Measurements from ENCODE around the gene SLCO1B1. TPM values are rescaled to one million over a fixed set of nuclear protein-coding genes. Genes with fewer than 3 reads are reported as not detected.

SLCO1B1 gene
- total RNA-seq, 1 donor = not detected

GRCh38 chr12:21155522-21156351, 24.7 kb downstream of the SLCO1B1 start:
- Histone ChIP-seq H3K27me3 (ENCODE audit: insufficient read depth, low read length) (no peaks in the 10 kb centered on the region), H3K4me1 (ENCODE audit: insufficient read depth, low read length) (no peaks in the 10 kb centered on the region), H3K4me2 (ENCODE audit: insufficient read depth, low read length) (no peak overlapping the region), H3K9me3 (ENCODE audit: low read depth, low read length) (no peaks in the 10 kb centered on the region), H3K36me3 (ENCODE audit: insufficient read depth, low read length) (no peaks in the 10 kb centered on the region), H2AFZ (ENCODE audit: low read length) (no peak overlapping the region), H3K79me2 (ENCODE audit: insufficient read depth, low read length) (no peaks in the 10 kb centered on the region), H3K4me3 (ENCODE audit: insufficient read depth, low read length) (no peak overlapping the region), H3K27ac (ENCODE audit: low read depth, low read length) (no peak overlapping the region), H4K20me1 (ENCODE audit: insufficient read depth, low read length) (no peaks in the 10 kb centered on the region)
- TF ChIP-seq CTCF (IDR thresholded peaks at IDR 0.05; ENCODE audit: extremely low read depth, low read depth, low read length) = no peak
- no peak for DNase-seq (ENCODE audit: insufficient read length, low spot score, missing footprints)

- TF ChIP-seq CTCF (IDR thresholded peaks at IDR 0.05; ENCODE audit: extremely low read depth, low read depth, low read length) = no peak
- no peaks in the 10 kb centered on the region for H3K4me1 ChIP-seq (ENCODE audit: insufficient read depth, low read length)
- H2AFZ ChIP-seq (ENCODE audit: low read length) = no peak overlapping the region
- no peaks in the 10 kb centered on the region for H3K9me3 ChIP-seq (ENCODE audit: low read depth, low read length)
- no peaks in the 10 kb centered on the region for H3K79me2 ChIP-seq (ENCODE audit: insufficient read depth, low read length)
- H3K4me3 ChIP-seq (ENCODE audit: insufficient read depth, low read length) = no peak overlapping the region
- DNase-seq (ENCODE audit: insufficient read length, low spot score, missing footprints) = no peak
- no peak overlapping the region for H3K27ac ChIP-seq (ENCODE audit: low read depth, low read length)
- H3K36me3 ChIP-seq (ENCODE audit: insufficient read depth, low read length) = no peaks in the 10 kb centered on the region
- no peaks in the 10 kb centered on the region for H4K20me1 ChIP-seq (ENCODE audit: insufficient read depth, low read length)
- no peak overlapping the region for H3K4me2 ChIP-seq (ENCODE audit: insufficient read depth, low read length)
- no peaks in the 10 kb centered on the region for H3K27me3 ChIP-seq (ENCODE audit: insufficient read depth, low read length)
These were observed 34.1 kb downstream of the SLCO1B1 start for GRCh38 chr12:21165048-21165447.

- no peak overlapping the region for H3K27ac ChIP-seq (ENCODE audit: low read depth, low read length)
- H3K4me2 ChIP-seq (ENCODE audit: insufficient read depth, low read length) = no peak overlapping the region
- H2AFZ ChIP-seq (ENCODE audit: low read length) = no peak overlapping the region
- peak; percentile 80 for TF ChIP-seq CTCF (IDR thresholded peaks at IDR 0.05; ENCODE audit: extremely low read depth, low read depth, low read length)
- no peaks in the 10 kb centered on the region for H4K20me1 ChIP-seq (ENCODE audit: insufficient read depth, low read length)
- no peaks in the 10 kb centered on the region for H3K36me3 ChIP-seq (ENCODE audit: insufficient read depth, low read length)
- no peak overlapping the region for H3K4me3 ChIP-seq (ENCODE audit: insufficient read depth, low read length)
- no peaks in the 10 kb centered on the region for H3K27me3 ChIP-seq (ENCODE audit: insufficient read depth, low read length)
- H3K4me1 ChIP-seq (ENCODE audit: insufficient read depth, low read length) = no peaks in the 10 kb centered on the region
- H3K79me2 ChIP-seq (ENCODE audit: insufficient read depth, low read length) = no peaks in the 10 kb centered on the region
- DNase-seq (ENCODE audit: insufficient read length, low spot score, missing footprints) = peak; percentile 5
- no peaks in the 10 kb centered on the region for H3K9me3 ChIP-seq (ENCODE audit: low read depth, low read length)
These were observed 39.0 kb downstream of the SLCO1B1 start for GRCh38 chr12:21169878-21170472.

- no peaks in the 10 kb centered on the region for H3K36me3 ChIP-seq (ENCODE audit: insufficient read depth, low read length)
- H3K79me2 ChIP-seq (ENCODE audit: insufficient read depth, low read length) = no peaks in the 10 kb centered on the region
- no peak overlapping the region for H3K27ac ChIP-seq (ENCODE audit: low read depth, low read length)
- no peak overlapping the region for H2AFZ ChIP-seq (ENCODE audit: low read length)
- no peaks in the 10 kb centered on the region for H3K9me3 ChIP-seq (ENCODE audit: low read depth, low read length)
- H3K4me1 ChIP-seq (ENCODE audit: insufficient read depth, low read length) = no peaks in the 10 kb centered on the region
- TF ChIP-seq CTCF (IDR thresholded peaks at IDR 0.05; ENCODE audit: extremely low read depth, low read depth, low read length) = no peak
- no peak overlapping the region for H3K4me3 ChIP-seq (ENCODE audit: insufficient read depth, low read length)
- no peaks in the 10 kb centered on the region for H4K20me1 ChIP-seq (ENCODE audit: insufficient read depth, low read length)
- H3K27me3 ChIP-seq (ENCODE audit: insufficient read depth, low read length) = no peaks in the 10 kb centered on the region
- no peak for DNase-seq (ENCODE audit: insufficient read length, low spot score, missing footprints)
- no peak overlapping the region for H3K4me2 ChIP-seq (ENCODE audit: insufficient read depth, low read length)
These were observed 41.1 kb downstream of the SLCO1B1 start for GRCh38 chr12:21172079-21172478.
